NOMO-1 treated with DMSO at 0.1 percent for 48 hours (cell line): ENCODE measurements around the gene MYO18A.
"Not testable (repeated sequence)": the region's sequence is repeated elsewhere in the genome, so short reads cannot be mapped to it uniquely, and the experiment has no call there.

ENCODE experiments used
- DNase-seq: peaks from one replicate; lab custom pipeline; 2025; ENCODE audit not compliant: unreplicated experiment; lab: John Stamatoyannopoulos, UW

The MYO18A gene

DNA sequence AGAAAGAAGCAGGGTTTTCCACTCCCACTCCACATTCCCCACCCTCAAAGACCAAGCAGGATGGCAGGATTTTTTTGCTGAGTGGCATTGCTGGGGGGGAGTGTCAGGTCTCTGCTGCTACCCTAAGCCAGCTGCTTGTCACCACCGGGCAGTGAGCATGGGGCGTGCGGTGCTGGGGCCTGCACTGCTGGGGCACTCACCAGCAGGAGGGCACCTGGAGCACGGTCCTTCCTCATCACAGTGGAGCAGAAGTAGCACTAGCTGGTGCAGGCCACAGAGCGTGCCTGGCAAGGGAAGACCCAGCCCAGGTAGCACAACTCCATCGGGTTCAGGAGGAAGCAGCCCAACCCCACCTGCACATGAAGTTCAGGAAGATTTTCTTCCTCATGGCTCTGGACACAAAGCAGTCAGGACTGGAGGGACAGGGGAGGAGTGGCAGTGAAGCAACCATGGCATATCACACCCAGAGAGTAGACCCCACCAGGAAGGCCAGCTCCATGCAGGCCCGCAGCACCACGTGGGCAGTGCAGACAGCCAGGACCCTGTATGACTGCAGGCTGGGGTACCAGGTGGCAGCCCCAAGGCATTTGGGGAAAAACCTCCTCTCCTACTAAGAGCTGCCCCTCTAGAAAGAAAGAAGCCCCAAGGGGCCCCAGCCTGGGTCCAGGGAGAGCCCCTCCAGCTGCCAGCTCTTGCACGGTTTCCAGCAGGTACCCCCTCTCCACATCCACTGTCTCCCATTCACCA is 16.7 kb upstream of the MYO18A start:
- DNase-seq = peak; percentile 40

GRCh38 chr17:29195465-29196081 is 15.4 kb upstream of the MYO18A start:
- DNase-seq = peak; percentile 99

DNA sequence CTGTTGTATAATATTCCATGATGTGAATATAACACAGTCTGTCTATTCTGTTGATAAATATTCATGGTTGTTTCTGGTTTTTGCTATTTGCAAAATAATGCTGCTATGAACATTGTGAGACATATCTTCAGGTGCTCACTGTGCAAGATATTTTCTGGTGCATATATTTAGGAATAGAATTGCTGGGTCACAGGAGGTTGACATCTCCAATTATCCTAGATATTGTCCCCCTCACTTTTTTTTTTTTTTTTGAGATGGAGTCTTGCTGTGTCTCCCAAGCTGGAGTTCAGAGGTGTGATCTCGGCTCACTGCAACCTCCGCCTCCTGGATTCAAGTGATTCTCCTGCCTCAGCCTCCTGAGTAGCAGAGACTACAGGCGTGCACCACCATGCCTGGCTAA is 14.5 kb upstream of the MYO18A start:
- DNase-seq = no peak

DNA sequence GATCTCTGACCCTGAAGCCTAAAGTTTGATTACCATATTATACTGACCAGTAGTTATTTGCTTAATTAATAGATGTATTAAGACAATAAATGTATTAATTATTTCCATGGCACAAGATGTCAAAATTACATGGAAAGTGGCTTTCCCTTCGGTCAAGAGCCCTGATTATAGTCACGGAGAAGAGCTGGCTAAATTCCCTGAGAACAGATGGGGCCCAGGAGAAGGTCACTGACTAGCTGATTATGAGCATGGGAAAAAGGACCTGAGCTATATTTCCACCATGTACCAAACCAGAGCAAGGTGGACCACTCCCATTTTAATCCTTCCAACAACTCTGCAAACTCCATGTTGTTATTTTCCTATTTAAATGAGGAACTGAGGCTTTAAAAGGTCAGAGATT is 12.9 kb upstream of the MYO18A start:
- DNase-seq = no peak

GRCh38 chr17:29190592-29191207 is 10.5 kb upstream of the MYO18A start:
- no peak for DNase-seq

GRCh38 chr17:29190039-29190438 is 9.8 kb upstream of the MYO18A start:
- no peak for DNase-seq

- no peak for DNase-seq
Measured at GRCh38 chr17:29189355-29189754, 9.2 kb upstream of the MYO18A start.

DNA sequence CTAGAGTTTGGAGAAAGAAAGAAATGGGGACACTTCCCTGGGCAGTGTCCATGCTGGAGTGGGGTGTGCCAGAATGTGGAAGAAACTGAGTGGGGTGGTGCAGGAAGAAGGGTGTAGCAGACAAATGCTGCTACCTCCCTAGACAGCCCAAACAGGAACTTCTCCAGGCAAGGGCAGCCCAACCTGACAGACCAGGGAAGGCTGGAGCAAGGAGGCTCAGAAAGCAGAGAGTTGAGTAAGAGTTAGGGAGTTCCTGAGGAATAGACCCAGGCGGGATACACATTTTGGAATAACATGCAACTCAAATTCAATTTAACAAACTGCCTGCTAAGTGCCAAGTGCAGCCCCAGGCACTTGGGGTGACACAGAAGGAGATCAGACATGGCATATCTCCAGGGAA is 1.0 kb upstream of the MYO18A start:
- no peak for DNase-seq

GRCh38 chr17:29180788-29181160 is 576 bp upstream of the MYO18A start:
- DNase-seq = no peak

DNA sequence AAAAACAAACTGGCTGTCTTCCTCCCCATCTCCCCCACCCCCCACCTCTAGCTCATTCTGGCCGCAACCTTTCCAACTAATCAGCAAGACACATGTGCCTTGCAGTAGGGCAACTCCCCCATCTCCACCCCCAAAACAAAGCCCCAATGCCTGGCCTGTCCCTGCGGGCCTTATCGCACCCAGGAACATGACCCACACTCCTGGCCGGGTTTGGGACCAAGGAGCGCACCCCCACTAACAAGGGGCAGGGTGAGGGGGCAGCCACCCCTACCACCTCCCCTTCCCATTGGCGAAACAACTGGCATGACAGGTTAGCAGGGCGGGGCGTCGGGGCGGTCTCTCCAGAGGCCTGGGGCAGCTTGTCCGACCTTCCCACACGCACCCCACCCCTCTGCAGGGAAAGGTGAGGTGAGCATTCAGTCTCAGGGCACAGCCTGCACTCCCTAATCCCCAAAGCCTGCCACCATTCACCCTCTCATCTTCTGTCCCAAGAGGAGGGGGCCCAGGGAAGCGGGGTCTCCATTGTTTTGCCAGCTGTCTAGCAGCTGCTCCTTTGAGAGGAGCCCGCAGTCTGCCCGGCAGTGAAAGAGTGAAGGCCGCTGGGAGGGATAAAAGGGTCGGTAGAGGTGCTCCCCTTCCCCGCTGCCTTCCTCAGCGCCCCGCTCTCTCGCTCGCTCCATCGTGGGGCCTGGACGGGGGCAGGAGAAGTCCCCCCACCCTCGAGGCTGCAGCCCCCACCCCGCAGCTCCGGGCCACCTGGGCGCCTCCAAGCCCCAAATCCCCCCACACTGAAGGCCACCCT is 765 bp downstream of the MYO18A start:
- DNase-seq = no peak

- no peak for DNase-seq
Measured at GRCh38 chr17:29178750-29179231, 1.4 kb downstream of the MYO18A start.

- DNase-seq = no peak
Measured at GRCh38 chr17:29177871-29178749, 2.1 kb downstream of the MYO18A start.

DNA sequence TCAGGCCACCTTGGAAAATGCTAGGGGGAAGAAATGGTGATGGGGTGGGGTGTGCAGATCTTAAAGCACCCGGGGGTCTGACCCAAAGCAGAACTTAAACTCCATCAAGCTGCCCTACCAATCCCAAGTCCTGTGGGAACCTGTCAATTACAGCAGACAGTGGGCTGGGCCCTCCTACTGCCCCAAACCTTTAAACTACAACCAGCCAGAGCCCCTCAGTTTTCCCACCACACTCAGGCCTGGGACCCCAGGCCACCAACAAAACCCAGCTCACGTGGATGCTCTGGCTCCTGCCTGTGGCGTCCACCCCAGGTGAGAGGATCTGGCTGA is 2.7 kb downstream of the MYO18A start:
- no peak for DNase-seq

- DNase-seq = no peak
Measured at GRCh38 chr17:29176558-29177351, 3.4 kb downstream of the MYO18A start.

DNA sequence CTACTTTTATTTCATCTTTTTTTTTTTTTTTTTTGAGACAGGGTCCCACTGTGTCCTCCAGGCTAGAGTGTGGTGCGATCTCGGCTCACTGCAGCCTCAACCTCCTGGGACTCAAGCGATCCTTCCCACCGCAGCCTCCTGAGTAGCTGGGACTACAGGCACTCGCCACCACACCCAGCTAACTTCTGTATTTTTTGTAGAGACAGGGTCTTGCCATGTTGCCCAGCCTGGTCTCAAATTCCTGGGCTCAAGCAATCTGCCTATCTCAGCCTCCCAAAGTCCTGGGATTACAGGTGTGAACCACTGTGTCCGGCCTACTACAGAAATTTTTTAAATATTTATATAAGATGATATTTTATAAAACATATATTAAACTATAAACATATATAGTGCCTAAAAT is 4.8 kb downstream of the MYO18A start:
- DNase-seq = no peak

- DNase-seq = no peak
Measured at GRCh38 chr17:29172589-29172988, 7.6 kb downstream of the MYO18A start.

DNA sequence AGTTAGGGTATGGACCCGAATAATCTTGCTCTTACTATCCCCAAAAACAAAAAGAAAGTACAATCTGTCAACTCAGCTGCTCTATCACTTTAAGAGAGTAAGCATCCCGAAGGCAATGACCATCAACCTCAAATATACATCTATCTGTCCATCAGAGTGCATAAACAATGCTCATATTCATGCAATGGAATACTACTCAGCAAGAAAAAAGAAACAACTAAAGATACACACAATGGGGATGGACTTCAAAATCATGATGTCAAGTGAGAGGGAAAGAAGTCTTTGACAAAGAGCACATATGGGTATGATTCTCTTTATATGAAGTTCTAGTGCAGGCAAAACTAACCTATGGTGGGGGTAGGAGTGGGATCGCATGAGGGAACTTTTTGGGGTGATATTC is 9.5 kb downstream of the MYO18A start:
- no peak for DNase-seq

DNA sequence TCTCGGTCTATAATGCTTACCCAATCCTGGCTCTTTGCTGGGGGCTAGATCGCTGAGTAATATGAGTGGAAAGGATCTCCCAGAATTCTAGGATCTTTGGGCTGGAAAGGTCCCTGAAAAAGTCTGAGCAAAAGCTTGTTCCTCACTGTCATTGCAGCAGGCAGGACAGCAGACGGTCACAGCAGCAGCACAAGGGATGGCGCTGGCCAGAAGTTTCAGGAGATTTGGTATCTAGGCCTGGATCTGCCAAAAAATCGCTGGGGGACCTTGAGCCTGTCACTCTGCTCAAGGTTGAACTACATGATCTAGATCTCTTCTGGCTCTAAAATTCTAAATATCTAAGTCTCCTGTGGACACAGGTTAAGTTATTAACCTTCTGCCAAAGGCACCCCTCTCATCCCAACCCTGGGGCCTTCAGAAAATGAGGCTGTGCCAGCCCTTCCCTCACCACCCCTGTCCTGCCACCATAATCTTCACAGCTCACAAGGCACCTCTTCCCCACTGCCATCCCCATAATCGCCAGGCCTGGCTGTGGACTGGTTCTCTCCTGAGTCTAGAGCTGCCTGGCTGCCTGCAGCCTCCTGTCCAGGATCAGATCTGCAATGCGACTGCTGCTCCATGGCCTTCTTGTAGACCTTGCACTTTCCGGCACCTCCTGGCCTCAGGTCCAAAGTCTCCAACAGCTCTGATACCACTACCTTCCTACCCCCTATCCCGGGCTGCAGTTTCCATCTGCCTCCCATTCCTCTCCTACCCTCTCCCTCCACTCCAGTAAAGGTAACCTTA is 10.2 kb downstream of the MYO18A start:
- no peak for DNase-seq

DNA sequence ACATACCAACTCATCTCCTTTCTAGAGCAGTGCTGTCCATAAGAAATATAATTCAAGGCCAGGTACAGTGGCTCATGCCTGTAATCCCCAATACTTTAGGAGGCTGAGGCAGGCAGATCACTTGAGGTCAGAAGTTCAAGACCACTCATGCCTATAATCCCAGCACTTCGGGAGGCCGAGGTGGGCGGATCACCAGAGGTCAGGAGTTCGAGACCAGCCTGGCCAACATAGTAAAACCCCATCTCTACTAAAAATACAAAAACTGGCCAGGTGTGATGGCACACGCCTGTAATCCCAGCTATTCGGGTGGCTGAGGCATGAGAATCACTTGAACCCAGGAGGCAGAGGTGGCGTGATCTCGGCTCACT is 11.5 kb downstream of the MYO18A start:
- not testable (repeated sequence) for DNase-seq
